NCI-H748 treated with DMSO at 0.1 percent for 48 hours (cell line): Measurements from ENCODE around the gene KMT2D.

ENCODE experiments used
- DNase-seq: peaks from one replicate; lab custom pipeline; 2025; lab: John Stamatoyannopoulos, UW

KMT2D gene

DNA sequence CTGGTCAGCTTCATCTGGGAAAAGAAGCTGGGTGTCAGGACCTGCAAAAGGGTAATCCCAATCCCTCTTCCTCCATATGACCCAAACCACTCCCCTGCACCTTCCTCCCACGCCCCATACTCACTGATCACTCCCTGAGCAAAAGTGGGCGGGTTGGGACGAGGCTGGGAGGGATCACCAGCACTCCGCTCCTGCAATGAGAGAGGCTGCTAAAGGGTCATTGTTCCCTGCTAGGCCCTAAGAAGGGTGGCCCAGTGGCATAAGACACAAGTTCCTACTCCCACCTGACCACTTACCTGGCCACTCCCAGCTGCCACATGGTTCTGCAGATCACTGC is 26.3 kb downstream of the KMT2D start:
- DNase-seq, result no peak

DNA sequence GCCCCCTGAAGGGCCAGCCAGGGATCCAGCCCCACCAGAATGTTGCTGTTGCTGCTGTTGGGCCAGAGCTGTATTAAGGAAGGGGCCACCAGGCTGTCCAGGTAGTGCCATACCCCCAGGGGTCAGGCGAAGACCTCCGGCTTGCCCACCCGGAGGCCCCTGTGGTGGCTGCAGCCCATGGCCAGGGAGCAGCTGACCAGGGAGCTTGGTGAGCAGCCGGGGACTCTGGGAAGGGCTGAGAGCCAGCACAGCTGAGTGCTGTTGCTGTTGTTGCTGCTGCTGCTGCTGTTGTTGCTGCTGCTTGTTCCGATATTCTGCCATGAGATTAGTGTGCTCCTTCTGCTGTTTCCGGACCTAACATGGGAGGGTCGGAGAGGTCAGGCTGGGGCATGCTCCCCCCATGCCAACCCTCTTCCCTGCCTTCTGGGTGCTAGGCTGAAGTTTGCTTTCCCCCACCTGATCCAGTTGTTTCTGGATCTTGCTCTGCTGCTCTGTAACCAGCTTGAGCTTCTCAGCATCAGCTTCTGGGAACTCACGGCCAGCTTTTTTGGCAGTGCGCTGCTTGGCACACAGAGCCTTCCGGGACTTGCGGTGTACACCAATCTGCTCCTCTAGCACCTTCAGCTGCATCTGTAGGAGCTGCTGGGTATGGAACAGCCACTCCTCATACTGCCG is 26.8 kb downstream of the KMT2D start:
- DNase-seq, result no peak

DNA sequence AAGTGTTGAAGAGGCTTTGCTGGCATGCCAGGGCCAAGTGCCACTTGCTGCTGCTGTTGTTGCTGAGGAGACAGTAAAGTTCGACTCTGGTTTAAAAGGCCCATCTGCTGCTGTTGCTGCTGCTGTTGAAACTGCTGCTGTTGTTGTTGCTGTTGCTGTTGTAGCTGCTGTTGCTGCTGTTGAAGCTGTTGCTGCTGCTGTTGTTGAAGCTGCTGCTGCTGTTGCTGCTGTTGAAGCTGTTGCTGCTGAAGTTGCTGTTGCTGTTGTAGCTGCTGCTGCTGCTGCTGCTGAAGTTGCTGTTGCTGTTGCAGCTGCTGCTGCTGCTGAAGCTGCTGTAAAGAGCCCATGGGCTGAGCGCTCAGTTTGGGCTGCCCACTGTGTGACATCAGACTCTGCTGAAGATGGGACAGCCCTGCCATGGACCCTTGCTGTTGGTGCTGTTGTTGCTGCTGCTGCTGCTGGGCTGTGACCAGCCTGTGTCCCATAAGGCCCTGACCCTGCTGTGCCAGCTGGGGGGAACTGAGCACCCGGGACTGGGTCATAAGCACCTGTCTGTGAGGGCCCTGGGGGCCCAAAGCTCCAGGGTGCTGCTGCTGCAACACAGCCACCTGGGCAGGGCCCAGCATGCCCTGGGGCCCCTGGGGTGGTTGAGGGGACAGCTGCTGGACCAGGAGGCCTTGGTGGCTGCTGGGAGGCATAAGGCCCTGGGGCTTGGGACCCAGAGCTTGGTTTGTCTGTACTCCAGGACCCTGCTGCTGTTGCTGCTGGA is 27.7 kb downstream of the KMT2D start:
- no peak for DNase-seq

DNA sequence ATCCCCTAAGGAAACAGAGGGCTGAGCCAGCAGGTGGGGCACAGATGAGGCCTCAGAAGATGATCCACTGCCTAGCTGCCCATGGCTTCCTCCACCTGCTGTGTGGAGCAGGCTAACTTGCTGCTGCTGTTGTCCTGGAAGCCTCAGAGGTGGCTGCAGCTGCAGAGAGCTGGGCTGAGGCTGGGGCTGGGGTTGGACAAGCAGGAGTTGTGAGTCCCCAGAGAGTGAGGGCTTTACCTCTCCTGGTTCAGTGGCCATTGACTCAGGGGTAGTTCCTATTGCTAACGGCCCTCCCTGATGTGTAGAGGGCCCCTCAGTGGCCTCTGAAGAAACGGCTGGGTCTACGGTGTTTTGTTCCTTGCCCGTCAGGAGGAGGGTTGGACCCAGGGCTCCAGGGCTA is 28.3 kb downstream of the KMT2D start:
- no peak for DNase-seq

DNA sequence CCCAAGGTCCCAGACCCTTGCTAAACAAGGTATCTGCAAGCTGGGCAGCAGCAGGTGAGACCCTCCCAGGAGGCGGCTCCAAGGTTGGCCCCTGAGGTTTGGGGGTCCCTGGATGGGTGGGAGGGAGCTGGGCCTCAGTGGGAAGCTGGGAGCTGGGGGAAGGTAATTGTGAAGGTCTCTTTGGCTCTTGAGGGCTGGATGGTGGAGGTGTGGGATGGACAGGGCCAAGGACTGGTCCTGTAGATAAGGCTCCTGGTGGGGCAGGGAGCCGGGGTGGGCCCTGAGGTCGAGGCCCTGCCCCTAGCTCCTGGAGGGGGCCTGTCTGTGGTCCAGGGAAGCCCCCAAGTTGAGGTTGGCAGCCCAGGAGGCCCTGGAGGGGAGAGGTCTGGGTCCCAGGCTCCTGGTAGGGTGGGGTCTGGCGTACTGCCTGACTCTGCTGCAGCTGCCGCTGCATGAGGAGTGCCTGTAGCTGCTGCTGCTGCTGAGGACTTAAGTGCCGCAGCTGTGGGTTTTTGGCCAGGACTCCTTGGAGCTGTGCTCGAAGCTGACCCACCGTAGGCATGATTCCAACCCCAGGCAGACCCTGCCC is 28.9 kb downstream of the KMT2D start:
- no peak for DNase-seq

DNA sequence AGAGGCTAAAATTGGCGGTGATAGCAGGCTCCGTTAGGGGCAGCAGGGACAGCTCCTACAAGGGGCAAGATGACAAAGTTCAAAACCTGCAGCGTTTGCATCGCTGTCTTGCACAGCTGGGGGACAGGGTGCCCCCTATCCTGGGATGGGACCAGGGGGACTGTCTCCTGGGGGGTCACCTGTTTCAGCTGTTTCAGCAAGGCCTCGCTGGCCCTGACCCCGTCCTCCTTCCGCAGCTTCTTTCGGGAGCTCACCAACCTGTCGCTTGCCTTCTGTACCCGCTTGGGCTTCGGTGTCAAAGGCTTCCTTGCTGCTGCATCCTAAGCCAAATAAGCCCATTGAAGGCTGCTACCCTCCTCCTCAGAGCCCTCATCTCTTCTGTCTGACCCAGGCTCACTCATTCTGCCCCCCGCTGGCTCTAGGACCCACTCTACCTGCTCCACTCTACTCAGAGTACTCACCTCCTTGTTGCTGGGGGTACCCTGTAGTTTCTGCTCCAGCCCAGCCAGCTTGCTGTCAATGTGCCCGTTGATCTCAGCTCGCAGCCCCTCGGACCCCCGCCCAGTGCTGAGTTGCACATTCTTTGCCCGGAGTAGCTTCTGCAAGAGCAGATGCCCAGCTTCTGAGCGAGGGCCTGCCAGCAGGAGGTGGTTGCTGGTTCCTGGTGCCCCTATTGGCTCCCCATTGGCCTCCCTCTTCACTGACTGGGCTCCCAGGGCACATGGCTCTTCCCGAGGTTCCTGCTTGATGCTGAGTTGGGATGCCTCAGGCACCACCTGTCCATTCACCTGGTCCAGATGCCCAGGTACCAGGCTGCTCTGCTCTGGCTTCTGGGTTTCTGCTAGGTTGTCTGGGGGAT is 29.7 kb downstream of the KMT2D start:
- DNase-seq, result no peak

DNA sequence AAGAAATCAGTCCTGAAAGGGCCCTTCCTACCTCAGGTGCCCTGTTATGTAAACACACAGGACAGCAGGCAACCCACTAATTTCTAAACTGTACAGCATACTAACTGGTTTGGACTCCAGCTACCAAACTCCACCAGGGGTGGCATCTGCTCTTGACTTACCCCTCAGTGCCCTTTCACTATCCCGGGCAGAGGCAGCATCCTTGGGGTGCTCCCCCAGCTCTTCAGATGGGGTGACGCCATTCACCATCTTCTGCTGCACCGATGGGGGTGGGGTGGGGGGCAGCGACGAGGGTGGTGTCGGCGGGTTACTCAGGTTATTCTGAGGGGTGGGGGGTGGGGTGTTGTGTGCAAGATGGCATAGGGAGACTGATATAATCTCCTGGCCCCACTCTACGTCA is 30.5 kb downstream of the KMT2D start:
- no peak for DNase-seq

DNA sequence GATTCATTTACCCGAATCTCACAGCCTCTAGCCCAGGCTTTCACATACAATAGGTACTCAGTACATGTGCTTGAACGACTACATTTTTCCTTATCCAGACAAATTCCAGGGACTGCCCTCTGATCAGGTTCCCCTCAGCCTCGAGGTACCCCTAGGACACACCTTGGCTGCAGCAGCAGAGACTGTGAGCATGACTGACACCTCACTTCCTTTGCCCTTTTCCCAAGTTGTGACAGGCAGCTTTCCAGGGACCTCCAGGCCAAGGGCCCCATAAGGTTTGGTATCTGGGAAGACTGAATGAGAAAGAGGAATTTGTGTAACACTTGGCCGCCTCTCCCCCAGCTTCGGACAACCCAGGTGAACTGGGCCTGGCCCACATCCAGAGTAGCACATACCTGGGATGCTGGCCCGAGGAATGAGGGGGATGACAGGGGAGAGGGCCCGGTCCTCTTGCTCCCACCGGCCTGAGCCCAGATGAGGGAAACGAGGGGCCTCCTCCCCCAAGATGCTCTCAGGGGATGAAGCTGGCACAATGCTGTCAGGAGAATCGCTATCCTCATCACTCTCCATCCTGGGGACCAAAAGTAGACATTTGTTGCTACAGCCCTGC is 31.8 kb downstream of the KMT2D start:
- DNase-seq, result no peak

DNA sequence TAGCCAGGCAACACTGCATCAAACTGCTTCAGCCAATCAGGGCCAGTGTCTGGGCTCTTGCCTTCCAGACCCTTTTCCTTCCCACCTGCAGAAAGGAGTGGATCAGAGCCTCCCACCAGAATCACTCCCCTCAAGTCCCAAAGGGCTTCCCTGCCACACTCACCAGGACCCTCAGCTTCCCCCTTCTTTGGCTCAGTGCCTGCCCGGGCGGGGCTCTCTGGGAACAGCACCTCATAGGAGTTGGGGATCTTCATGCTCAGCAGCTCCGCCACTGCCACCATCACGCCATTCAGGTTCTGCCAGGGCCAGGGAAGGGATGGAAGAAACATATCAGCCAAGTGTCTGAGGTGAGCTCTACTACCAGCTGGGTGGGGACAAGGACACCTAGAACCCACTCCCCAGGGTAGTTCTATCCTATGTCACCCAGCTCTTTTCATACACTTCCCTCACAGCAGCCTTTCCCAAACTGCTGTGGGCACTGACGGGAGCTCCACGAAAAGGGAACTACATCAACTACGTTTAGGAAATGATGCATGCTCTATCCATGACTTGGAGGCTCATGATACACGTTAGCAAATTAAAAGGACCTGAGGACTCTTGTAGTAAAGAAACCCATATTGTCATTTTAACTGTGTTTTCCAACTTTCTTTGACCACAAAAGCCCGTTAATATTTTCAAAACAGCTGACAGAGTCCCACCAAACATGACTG is 32.6 kb downstream of the KMT2D start:
- DNase-seq, result no peak

DNA sequence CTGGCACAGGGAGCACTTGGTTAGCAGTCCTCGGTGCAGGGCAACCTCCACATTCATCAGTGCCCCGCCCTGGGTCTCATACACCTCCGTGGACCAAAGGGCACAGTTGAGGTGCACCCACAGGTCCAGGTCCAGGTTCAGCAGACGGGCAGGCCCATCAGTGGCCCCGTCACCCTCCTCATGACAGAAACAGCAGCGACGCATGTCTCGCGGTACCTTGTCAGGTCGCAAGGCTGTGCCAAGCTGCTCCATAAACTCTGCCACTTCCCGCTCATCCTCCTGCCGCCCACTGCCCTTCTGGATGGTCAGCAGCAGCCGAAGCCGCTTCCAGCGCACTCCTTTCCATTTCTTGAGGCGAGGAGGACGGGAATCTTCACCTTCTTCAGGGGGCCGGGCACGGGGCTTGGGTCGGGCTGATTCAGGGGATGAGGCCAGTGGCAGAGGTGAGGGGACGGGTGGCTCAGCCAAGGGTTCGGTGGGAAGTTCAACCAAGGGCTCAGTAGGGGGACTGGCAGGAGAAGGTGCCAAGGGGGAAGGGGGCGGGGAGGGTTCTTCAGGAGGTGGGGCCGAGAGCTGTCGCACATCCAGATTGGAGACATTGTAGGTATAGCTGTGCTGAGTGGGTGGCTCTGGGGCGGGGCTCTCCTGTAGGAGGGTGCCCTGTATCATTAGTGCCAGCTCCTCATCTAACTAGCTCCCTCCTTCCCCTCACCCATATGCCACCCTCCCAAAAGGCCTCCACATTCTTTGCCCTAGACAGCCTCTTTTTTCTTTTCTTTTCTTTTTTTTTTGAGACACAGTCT is 33.7 kb downstream of the KMT2D start:
- no peak for DNase-seq

DNA sequence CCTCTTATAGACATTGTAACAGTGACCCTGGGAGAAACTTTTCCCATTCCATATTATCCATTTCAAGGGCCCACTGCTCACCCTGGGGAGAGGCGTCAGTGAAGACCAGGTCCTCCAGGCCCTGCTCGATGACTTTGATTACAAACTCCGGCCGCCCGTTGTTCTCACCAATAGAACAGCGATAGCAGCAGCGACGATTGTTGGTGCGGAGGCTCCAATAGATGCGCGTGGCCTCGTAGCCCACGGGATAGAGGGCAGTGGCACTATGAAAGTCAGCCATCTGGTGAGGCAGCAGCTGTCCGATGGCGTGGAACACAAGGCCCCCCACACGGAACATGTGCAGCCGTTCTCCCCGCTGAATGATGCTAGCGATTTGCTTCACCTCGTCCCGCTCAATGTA is 34.5 kb downstream of the KMT2D start:
- DNase-seq, result no peak

DNA sequence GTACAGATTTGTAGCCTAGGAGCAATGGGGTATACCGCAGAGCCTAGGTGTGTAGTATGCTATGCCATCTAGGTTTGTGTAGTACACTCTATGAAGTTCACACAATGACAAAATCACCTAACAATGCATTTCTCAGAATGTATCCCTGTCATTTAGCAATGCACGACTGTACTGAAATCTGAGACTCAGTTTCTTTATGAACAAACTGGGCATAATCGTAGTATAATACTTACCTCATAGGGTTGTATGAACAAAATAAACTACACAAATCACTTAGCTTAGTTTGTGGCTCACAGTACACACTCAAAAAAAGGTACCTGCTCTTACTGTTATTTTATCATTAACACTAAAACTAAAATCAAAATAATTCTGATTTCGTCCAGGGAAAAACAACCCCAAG is 35.1 kb downstream of the KMT2D start:
- no peak for DNase-seq

DNA sequence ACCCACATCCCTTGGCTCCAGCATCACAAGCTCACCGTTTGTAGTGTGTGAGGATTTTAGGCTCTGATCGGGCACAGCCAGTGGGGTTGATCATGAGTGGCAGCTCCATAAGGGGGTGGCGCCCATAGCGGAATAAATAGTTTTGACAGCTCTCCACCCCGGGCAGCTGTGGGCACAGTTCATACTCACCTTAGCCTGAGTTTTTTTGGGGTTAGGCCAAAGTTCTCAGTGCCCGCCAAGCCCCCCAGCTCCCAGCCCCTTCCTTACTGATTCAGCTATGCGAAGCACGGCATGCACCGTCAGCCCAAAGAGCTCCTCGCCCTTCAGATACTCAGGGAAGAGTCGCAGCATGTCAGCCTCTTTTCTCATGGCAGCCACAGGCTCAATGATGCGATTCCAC is 36.1 kb downstream of the KMT2D start:
- DNase-seq, result no peak

DNA sequence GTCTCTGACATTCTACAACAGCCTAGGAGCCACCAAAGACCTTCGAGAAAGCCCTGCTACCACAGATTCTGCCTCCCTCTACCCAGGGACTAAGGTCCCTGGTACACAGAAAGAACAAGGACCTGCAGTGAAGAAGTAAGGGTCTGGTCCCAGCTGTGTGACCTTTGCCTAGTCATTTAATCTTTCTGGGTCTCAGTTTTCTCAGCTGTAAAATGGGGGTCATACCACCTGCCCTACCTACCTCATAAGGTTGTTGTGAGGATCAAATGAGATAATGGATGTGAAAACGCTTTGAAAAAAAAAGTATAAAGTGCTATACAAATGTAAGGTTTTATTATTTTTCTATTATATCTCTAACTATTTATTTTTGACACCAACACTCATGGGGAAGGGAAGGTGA is 36.8 kb downstream of the KMT2D start:
- DNase-seq, result no peak

DNA sequence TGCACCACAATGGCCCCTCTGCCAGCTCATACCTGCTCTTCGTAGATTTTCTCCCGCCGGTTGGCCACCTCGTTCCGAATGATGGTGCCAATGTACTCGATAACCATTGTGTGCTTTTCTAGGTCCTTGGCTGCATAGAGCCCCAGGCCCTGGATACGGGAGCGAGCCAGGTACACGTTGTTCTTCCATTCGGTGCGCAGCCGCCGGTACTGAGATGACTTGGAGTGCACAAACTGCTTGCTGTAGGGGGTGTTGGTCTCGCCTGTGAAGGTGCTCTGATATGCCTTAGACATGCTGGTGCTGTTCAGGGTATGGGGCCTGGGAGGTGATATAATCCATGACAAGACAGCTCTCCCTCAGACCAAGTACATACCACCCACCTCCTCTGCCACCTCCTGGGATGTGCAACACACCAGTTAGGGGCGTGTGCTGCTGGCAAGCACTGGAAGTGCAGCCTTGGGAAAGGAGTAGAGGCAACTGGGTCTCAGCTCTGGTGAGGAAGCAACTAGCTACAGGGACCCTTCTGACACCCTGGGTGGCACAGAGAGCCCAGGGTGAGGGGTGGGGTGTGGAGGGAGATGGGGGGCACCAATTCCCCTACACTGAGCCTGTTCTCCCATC is 37.9 kb downstream of the KMT2D start:
- DNase-seq, result no peak

DNA sequence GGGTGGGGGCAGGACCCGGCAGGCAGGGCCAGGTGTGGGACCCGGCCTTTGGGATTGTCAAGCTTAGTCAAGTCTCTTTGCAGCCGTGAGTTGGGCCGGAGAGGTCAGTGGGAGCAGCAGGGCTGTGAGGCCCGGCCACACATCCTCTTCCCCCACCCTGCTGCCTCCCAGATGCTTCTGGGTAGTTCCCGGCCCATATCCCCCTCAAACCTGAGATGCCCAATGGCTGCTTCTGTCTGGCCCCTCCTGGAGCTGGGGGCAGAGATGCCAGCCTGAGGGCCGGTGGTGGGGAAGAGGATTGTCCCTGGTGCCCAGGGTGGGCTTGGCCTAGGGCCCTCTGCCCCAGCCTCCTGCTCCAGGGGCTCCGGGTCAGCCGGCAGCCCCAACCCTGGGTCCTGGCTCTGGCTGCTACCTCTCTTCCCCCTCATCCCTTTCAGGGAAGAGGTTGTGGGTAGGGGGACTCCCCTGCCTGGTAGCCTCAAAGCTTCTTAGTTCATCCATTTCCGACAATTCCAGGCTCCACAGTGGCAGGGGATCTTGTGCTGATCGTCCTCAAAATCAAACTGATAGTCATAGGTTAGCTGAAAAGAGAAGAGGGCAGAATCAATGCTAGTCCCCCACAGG is 39.2 kb downstream of the KMT2D start:
- no peak for DNase-seq

DNA sequence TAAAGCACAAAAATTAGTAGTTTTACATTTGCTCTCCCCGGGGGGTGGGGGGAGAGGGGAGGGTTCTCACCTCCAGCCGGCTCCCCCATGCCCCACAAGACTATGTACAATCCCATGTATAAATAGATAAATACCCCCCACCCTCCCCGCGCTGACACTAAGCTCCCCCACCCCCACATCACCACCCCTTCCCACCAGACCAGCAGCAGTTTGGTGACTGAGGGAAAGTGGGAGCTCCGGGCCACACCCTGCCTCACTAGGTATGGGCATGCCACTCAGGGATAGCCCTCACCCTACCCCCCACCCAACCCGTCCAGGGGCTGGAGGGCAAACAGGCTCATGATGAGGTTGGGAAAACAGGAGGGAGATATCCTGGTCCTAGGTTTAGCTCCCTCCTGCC is 40.2 kb downstream of the KMT2D start:
- no peak for DNase-seq

DNA sequence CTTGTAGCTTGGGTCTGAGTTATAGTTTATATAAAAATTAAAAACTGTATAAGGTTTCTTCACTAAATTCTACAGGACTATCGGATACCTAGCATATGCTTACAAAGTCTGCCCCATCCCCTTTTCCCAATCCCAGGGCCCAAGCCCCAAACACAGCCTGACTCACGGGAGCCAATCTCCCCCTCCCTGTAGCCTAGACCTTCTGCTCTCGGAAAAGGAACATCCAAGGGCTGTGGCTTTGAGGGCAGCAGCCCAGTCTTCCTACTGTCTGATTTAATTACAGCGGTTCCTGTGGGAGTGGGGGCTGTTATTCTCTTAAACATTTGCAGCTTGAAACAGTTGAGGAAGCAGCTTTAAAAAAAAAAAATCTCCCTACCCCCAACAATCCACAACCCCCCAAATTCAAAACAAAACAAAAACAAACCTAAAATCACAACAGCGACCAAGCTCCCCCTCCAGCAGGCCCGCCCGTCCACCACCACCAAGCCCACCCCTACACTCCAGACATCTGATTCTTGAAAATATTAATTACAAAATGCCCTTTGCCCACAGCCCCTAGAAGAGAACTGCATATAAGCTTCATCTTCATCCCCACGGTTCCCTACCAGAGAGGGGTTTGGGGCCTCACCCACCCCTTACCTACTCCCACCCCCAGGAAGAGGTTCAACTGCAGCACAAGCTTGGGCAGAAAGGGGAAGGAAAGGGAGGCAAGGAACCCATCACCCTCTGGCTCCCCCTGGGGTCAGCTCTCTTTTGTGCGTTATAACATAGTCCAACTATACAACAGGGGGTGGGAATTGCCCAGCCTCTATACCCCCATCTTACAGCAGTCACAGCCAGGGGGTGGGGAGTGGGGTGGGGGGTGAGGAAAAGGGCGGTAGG is 40.9 kb downstream of the KMT2D start:
- DNase-seq, result no peak

DNA sequence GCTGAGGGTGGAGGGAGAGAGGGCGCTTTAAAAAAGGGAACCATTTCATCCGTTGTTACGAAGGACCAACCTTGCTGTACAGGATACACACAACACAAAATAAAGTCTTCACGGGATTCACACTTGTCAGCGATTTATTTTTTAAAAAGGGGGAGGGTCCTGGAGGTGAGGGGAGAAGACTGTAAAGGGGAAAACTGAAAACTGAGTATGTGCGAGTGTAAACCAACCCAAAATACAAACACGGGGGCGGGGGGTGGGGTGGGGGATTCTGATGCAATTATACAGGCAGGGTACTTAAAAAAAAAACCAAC is 41.5 kb downstream of the KMT2D start:
- DNase-seq, result no peak
